Stimulated activated naive B cell treated with anti-CD40 and anti-IgM and Interleukin-4, amounts not matched to agents 10 μg/mL and 1 μg/mL and 100 μg/mL, for 72 hours (primary cell): ENCODE data around the gene BCAS3.
A peak's percentile ranks its signal among the peaks of the same experiment; 100 is the strongest.

Experiments used
- ATAC-seq, 2 donors: fragments of 150-1000 bp; cut with Tn5 transposase; replicated peaks; 2 replicates each; pipeline ENCODE4 v1.10.0; 2021; ENCODE audit warnings: moderate library complexity in 1 of 2
- DNase-seq: peaks from one replicate; pipeline ENCODE4 v3.0.0; 2021
- H3K27ac Mint-ChIP-seq: one replicate; pipeline ENCODE4 v1.8.0; 2022; ENCODE audit warnings: mild to moderate bottlenecking, mixed read lengths
- H3K27me3 Mint-ChIP-seq, 2 donors: one replicate each; pipeline ENCODE4 v1.8.0; 2022; ENCODE audit warnings: mixed read lengths in 2 of 2
- H3K36me3 Mint-ChIP-seq, 2 donors: one replicate each; pipeline ENCODE4 v1.8.0; 2022; ENCODE audit warnings: mixed read lengths in 2 of 2, mild to moderate bottlenecking in 1 of 2
- H3K4me1 Mint-ChIP-seq, 2 donors: one replicate each; pipeline ENCODE4 v1.8.0; 2022; ENCODE audit warnings: mixed read lengths in 2 of 2, mild to moderate bottlenecking in 1 of 2
- H3K4me3 Mint-ChIP-seq, 2 donors: one replicate each; pipeline ENCODE4 v1.8.0; 2022; ENCODE audit warnings: mild to moderate bottlenecking in 2 of 2, mixed read lengths in 2 of 2, moderate library complexity in 1 of 2
- H3K9me3 Mint-ChIP-seq, 2 donors: one replicate each; pipeline ENCODE4 v1.8.0; 2022; ENCODE audit warnings: mixed read lengths in 2 of 2, mild to moderate bottlenecking in 1 of 2

The BCAS3 gene

GRCh38 chr17:61291451-61292285 is 614.0 kb downstream of the BCAS3 start:
- Mint-ChIP-seq H3K27me3 (no peaks in the 10 kb centered on the region), H3K4me1 (no peaks in the 10 kb centered on the region), H3K9me3 (no peaks in the 10 kb centered on the region), H3K36me3 (no peaks in the 10 kb centered on the region), H3K27ac (no peak overlapping the region), H3K4me3 (no peak overlapping the region)
- no peak for DNase-seq
- ATAC-seq, result no peak

- H3K36me3 Mint-ChIP-seq, result no peaks in the 10 kb centered on the region
- no peak overlapping the region for H3K4me3 Mint-ChIP-seq
- no peaks in the 10 kb centered on the region for H3K9me3 Mint-ChIP-seq
- DNase-seq (no peak), ATAC-seq (no peak)
- no peaks in the 10 kb centered on the region for H3K4me1 Mint-ChIP-seq
- H3K27ac Mint-ChIP-seq, result no peak overlapping the region
- H3K27me3 Mint-ChIP-seq, result no peaks in the 10 kb centered on the region
Measured at GRCh38 chr17:61294286-61294685, 616.6 kb downstream of the BCAS3 start.

- Mint-ChIP-seq H3K27ac (peak overlapping the region; percentile 11), H3K27me3 (no peaks in the 10 kb centered on the region), H3K36me3 (no peaks in the 10 kb centered on the region), H3K4me1 (no peaks in the 10 kb centered on the region), H3K9me3 (no peaks in the 10 kb centered on the region), H3K4me3 (no peak overlapping the region)
- ATAC-seq (no peak), DNase-seq (no peak)
Measured at GRCh38 chr17:61294777-61295176, 617.1 kb downstream of the BCAS3 start.

GRCh38 chr17:61296058-61296457 is 618.4 kb downstream of the BCAS3 start:
- no peaks in the 10 kb centered on the region for H3K36me3 Mint-ChIP-seq
- no peak overlapping the region for H3K4me3 Mint-ChIP-seq
- H3K9me3 Mint-ChIP-seq, result no peaks in the 10 kb centered on the region
- ATAC-seq (no peak), DNase-seq (no peak)
- H3K27me3 Mint-ChIP-seq, result no peaks in the 10 kb centered on the region
- H3K27ac Mint-ChIP-seq, result no peak overlapping the region
- H3K4me1 Mint-ChIP-seq, result no peaks in the 10 kb centered on the region

GRCh38 chr17:61299517-61300513 is 622.2 kb downstream of the BCAS3 start:
- ATAC-seq, result no peak
- Mint-ChIP-seq H3K9me3 (no peaks in the 10 kb centered on the region), H3K27me3 (no peaks in the 10 kb centered on the region), H3K36me3 (no peaks in the 10 kb centered on the region), H3K4me3 (no peak overlapping the region), H3K4me1 (no peaks in the 10 kb centered on the region), H3K27ac (no peak overlapping the region)
- no peak for DNase-seq

- ATAC-seq (no peak), DNase-seq (no peak)
- Mint-ChIP-seq H3K4me1 (no peaks in the 10 kb centered on the region), H3K27me3 (no peaks in the 10 kb centered on the region), H3K27ac (no peak overlapping the region), H3K9me3 (no peaks in the 10 kb centered on the region), H3K4me3 (no peak overlapping the region), H3K36me3 (no peaks in the 10 kb centered on the region)
Measured at GRCh38 chr17:61302953-61303816, 625.5 kb downstream of the BCAS3 start.

- DNase-seq (no peak), ATAC-seq (no peak)
- Mint-ChIP-seq H3K27ac (no peak overlapping the region), H3K9me3 (no peaks in the 10 kb centered on the region), H3K4me1 (no peaks in the 10 kb centered on the region), H3K36me3 (no peaks in the 10 kb centered on the region), H3K4me3 (no peak overlapping the region), H3K27me3 (no peaks in the 10 kb centered on the region)
Measured at GRCh38 chr17:61303817-61304096, 626.1 kb downstream of the BCAS3 start.

- Mint-ChIP-seq H3K4me3 (no peak overlapping the region), H3K27ac (no peak overlapping the region), H3K36me3 (no peaks in the 10 kb centered on the region), H3K9me3 (no peaks in the 10 kb centered on the region), H3K4me1 (no peaks in the 10 kb centered on the region), H3K27me3 (no peaks in the 10 kb centered on the region)
- ATAC-seq, result no peak
- DNase-seq, result no peak
Measured at GRCh38 chr17:61305024-61305423, 627.4 kb downstream of the BCAS3 start.

GRCh38 chr17:61306003-61306402 is 628.4 kb downstream of the BCAS3 start:
- no peak for ATAC-seq
- Mint-ChIP-seq H3K27me3 (no peaks in the 10 kb centered on the region), H3K27ac (no peak overlapping the region), H3K4me3 (no peak overlapping the region), H3K9me3 (no peaks in the 10 kb centered on the region), H3K4me1 (no peaks in the 10 kb centered on the region), H3K36me3 (no peaks in the 10 kb centered on the region)
- no peak for DNase-seq

- Mint-ChIP-seq H3K36me3 (no peaks in the 10 kb centered on the region), H3K9me3 (no peaks in the 10 kb centered on the region), H3K4me1 (no peaks in the 10 kb centered on the region), H3K27me3 (no peaks in the 10 kb centered on the region), H3K4me3 (no peak overlapping the region), H3K27ac (no peak overlapping the region)
- ATAC-seq (no peak), DNase-seq (no peak)
Measured at GRCh38 chr17:61307905-61308886, 630.5 kb downstream of the BCAS3 start.

- ATAC-seq (no peak), DNase-seq (no peak)
- Mint-ChIP-seq H3K9me3 (no peaks in the 10 kb centered on the region), H3K4me3 (no peak overlapping the region), H3K27me3 (no peaks in the 10 kb centered on the region), H3K27ac (no peak overlapping the region), H3K36me3 (no peaks in the 10 kb centered on the region), H3K4me1 (no peaks in the 10 kb centered on the region)
Measured at GRCh38 chr17:61309362-61310256, 632.0 kb downstream of the BCAS3 start.

GRCh38 chr17:61310590-61310989 is 632.9 kb downstream of the BCAS3 start:
- ATAC-seq (no peak), DNase-seq (no peak)
- Mint-ChIP-seq H3K27me3 (no peaks in the 10 kb centered on the region), H3K9me3 (no peaks in the 10 kb centered on the region), H3K27ac (no peak overlapping the region), H3K36me3 (no peaks in the 10 kb centered on the region), H3K4me3 (no peak overlapping the region), H3K4me1 (no peaks in the 10 kb centered on the region)
